ENCODE results near the gene KCNH3. TPM values are rescaled to one million over a fixed set of nuclear protein-coding genes. Genes with fewer than 3 reads are reported as not detected.

KCNH3 gene
- total RNA-seq, 2 donors from 2014 or later = 0.19 to 1.0 TPM

DNA sequence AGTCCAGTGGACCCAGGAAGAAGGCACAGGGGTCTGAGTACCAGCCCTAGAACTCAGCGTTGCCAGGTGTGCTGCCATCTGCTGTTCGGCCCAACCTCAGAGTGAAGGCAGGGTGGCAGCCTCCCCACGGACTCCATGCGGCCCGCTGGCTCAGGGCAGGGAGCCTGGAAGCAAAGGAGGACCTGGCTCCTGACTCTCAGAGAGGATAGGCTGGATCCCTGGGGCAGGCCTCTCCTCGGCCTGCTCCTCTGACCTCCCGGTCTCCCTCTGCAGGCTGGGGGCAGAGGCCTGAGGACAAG lies 19.0 kb downstream of the KCNH3 start:
- H3K27ac ChIP-seq = no peak overlapping the region
- H3K9me3 ChIP-seq = no peaks in the 10 kb centered on the region
- DNase-seq (ENCODE audit: low spot score) = no peak
- H3K4me3 ChIP-seq = no peak overlapping the region
- H3K27me3 ChIP-seq = no peaks in the 10 kb centered on the region
- no peaks in the 10 kb centered on the region for H3K4me1 ChIP-seq
- no peak for TF ChIP-seq CTCF (IDR thresholded peaks at IDR 0.05)
- peaks cover 68% of the 10 kb centered on the region for H3K36me3 ChIP-seq

DNA sequence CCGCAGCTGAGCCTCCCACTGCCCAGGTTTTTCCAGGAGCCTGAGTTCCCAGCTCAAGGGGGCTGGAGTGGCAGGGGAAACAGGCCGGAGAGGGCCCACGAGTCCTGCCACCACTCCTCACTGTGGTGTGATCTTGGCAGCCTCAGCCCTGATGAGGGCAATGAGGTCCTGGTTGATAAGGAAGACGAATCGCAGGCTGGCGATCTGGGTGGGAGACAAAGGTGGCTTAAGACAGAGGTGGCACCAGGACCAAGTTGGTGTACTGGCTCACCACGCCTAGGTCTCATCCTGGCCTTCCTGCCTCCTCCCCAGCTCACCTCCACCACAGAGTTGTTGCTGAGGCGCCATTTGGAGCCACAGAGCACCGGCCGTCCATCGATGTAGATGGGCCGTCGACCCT lies 19.7 kb downstream of the KCNH3 start:
- TF ChIP-seq CTCF (IDR thresholded peaks at IDR 0.05) = no peak
- peaks cover 74% of the 10 kb centered on the region for H3K36me3 ChIP-seq
- H3K4me1 ChIP-seq = no peaks in the 10 kb centered on the region
- H3K9me3 ChIP-seq = no peaks in the 10 kb centered on the region
- H3K27ac ChIP-seq = no peak overlapping the region
- H3K4me3 ChIP-seq = no peak overlapping the region
- DNase-seq (ENCODE audit: low spot score) = no peak
- no peaks in the 10 kb centered on the region for H3K27me3 ChIP-seq

- no peak for DNase-seq (ENCODE audit: low spot score)
- Histone ChIP-seq H3K4me3 (no peak overlapping the region), H3K27ac (no peak overlapping the region), H3K4me1 (peaks cover 0 to 5% of the 10 kb centered on the region in 2 donors), H3K9me3 (no peaks in the 10 kb centered on the region), H3K27me3 (no peaks in the 10 kb centered on the region), H3K36me3 (peaks cover 81% of the 10 kb centered on the region)
- no peak for TF ChIP-seq CTCF (IDR thresholded peaks at IDR 0.05)
These were observed 20.3 kb downstream of the KCNH3 start for GRCh38 chr12:49559011-49559675.

DNA sequence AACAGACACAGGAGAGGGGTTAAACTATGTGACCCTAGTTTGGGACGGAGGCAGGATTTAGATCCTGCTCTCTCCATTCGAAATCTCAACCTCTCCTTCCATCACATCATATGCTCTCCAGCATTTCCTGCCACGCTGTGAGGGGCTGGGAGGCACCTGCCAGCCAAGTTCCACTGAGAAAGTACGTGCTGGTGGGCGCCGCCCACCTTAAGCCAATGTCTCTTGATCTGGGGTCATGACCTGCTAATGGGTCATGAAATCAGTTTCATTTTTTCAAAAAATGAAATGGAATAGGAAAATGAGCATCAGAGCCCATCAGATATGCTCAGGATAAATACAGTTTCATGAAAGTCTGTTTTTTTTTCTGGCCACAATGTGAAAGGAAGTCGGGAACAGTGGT lies 21.9 kb downstream of the KCNH3 start:
- Histone ChIP-seq H3K9me3 (no peaks in the 10 kb centered on the region), H3K36me3 (peaks cover 86% of the 10 kb centered on the region), H3K4me3 (no peak overlapping the region), H3K27me3 (no peaks in the 10 kb centered on the region), H3K27ac (no peak overlapping the region), H3K4me1 (peaks cover 0 to 21% of the 10 kb centered on the region in 2 donors)
- no peak for DNase-seq (ENCODE audit: low spot score)
- no peak for TF ChIP-seq CTCF (IDR thresholded peaks at IDR 0.05)

- no peak for TF ChIP-seq CTCF (IDR thresholded peaks at IDR 0.05)
- DNase-seq (ENCODE audit: low spot score) = no peak
- H3K36me3 ChIP-seq = peaks cover 74% of the 10 kb centered on the region
- no peak overlapping the region for H3K27ac ChIP-seq
- no peaks in the 10 kb centered on the region for H3K9me3 ChIP-seq
- no peaks in the 10 kb centered on the region for H3K27me3 ChIP-seq
- H3K4me1 ChIP-seq = peaks cover 0 to 36% of the 10 kb centered on the region in 2 donors
- H3K4me3 ChIP-seq = no peak overlapping the region
These were observed 23.4 kb downstream of the KCNH3 start for GRCh38 chr12:49562233-49562632.

DNA sequence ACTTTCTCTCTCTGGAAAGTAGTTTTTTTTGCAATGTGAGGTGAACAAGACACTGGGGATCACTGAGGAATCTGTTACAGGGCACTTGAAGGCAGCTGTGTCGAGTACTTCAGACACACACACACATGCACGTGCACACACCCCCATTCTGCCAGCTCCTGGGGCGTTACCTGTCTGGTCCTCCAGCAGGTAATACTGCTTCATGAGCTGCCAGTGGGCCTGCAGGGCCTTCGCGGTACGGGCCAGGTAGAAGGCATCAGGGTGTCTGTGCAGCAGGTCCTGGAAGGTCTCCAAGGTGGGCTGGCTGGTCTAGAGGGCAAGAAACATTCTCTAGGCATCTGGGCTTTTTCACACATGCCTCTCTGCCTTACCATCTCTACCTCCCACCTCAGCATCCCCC lies 24.0 kb downstream of the KCNH3 start:
- no peaks in the 10 kb centered on the region for H3K9me3 ChIP-seq
- no peak overlapping the region for H3K4me3 ChIP-seq
- H3K27me3 ChIP-seq = no peaks in the 10 kb centered on the region
- no peak overlapping the region for H3K27ac ChIP-seq
- peaks cover 68% of the 10 kb centered on the region for H3K36me3 ChIP-seq
- no peak for DNase-seq (ENCODE audit: low spot score)
- H3K4me1 ChIP-seq = peaks cover 0 to 39% of the 10 kb centered on the region in 2 donors
- TF ChIP-seq CTCF (IDR thresholded peaks at IDR 0.05) = no peak

Data from right atrium auricular region (tissue), 2 donors.